ENCODE measurements around the gene ASPN. TPM values are rescaled to one million over a fixed set of nuclear protein-coding genes. Genes with fewer than 3 reads are reported as not detected.

The ASPN gene
- total and polyA plus RNA-seq, 10 of the 15 experiments (the other 5 are each of a cell fraction or from before 2014, with no cell fraction given), result 0.03 to 0.47 (median 0.42) TPM; not detected in 7

DNA sequence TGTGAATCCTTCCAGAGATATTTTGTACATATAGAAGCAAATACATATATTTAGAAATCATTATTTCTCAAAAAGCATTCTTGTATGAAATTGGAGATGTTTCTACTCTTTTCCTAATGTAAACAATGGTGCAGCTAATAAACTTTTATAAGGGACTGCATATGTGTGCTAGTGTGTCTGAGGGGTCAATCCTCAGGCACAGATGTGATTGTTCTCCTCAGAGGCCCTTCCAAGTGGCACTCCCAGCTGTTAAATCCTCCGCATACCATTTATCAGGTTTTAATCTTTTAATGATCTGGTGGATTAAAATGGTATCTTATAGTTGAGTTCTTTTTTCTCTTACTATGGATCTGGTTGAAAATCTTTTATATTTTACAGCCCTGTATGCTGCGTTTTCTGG lies 52.5 kb downstream of the ASPN start:
- H3K36me3 ChIP-seq (ENCODE audit: control insufficient read depth in 2 of 2, insufficient read depth in 2 of 2, low read length in 1 of 2), result no peaks in the 10 kb centered on the region
- in situ Hi-C loops (cut with MboI) (no loop called here), intact Hi-C loops (cut with micrococcal nuclease; ENCODE audit: unreplicated experiment) (no loop called here)
- RAD21 ChIA-PET (ENCODE audit: unreplicated experiment), result no interaction called here
- no peaks in the 10 kb centered on the region for H3K79me2 ChIP-seq (ENCODE audit: control insufficient read depth, insufficient read depth, low read length)
- no peaks in the 10 kb centered on the region for H3K4me1 ChIP-seq (ENCODE audit: control insufficient read depth, insufficient read depth, low read length)
- TF ChIP-seq HDAC2 (IDR thresholded peaks at IDR 0.05) (no peak), ZNF384 (IDR thresholded peaks at IDR 0.05; ENCODE audit: borderline replicate concordance, low read depth, low read length) (no peak), JUND (IDR thresholded peaks at IDR 0.05; ENCODE audit: low read depth, low read length) (no peak), SMC3 (IDR thresholded peaks at IDR 0.05; ENCODE audit: borderline replicate concordance, low read length) (no peak), MEF2A (IDR thresholded peaks at IDR 0.05; ENCODE audit: insufficient read depth, low read depth, low read length) (no peak)
- TF ChIP-seq, protein P1, sequence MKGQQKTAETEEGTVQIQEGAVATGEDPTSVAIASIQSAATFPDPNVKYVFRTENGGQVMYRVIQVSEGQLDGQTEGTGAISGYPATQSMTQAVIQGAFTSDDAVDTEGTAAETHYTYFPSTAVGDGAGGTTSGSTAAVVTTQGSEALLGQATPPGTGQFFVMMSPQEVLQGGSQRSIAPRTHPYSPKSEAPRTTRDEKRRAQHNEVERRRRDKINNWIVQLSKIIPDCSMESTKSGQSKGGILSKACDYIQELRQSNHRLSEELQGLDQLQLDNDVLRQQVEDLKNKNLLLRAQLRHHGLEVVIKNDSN (IDR thresholded peaks at IDR 0.05; ENCODE audit: borderline replicate concordance, extremely low read length, insufficient read depth, low read depth, low read length), result no peak
- TF ChIP-seq, protein P2, sequence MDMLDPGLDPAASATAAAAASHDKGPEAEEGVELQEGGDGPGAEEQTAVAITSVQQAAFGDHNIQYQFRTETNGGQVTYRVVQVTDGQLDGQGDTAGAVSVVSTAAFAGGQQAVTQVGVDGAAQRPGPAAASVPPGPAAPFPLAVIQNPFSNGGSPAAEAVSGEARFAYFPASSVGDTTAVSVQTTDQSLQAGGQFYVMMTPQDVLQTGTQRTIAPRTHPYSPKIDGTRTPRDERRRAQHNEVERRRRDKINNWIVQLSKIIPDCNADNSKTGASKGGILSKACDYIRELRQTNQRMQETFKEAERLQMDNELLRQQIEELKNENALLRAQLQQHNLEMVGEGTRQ (IDR thresholded peaks at IDR 0.05; ENCODE audit: borderline replicate concordance, low read depth, low read length), result no peak
- no peak for DNase-seq (ENCODE audit: low read depth, low spot score)
- H3K27me3 ChIP-seq (replicated peaks in 1 of 2; ENCODE audit: control insufficient read depth in 2 of 2, insufficient read depth in 2 of 2, low read length in 1 of 2), result no peaks in the 10 kb centered on the region
- H3K9ac ChIP-seq (ENCODE audit: control insufficient read depth, insufficient read depth, low read length), result no peak overlapping the region
- H2AFZ ChIP-seq (ENCODE audit: control insufficient read depth, low read depth, low read length), result no peak overlapping the region
- SMC1A ChIA-PET (ENCODE audit: uncharacterized antibody, unreplicated experiment), result no interaction called here
- H3K27ac ChIP-seq (ENCODE audit: control insufficient read depth, insufficient read depth), result no peak overlapping the region
- CTCF ChIA-PET, result no interaction called here
- no peaks in the 10 kb centered on the region for H4K20me1 ChIP-seq (ENCODE audit: control insufficient read depth, insufficient read depth)
- ATAC-seq, result no peak
- WGBS (ENCODE audit: insufficient coverage, insufficient replicate concordance, low lambda C conversion rate, missing lambda C conversion rate), result 69% methylated on average over 2 of the region's 2 CpGs
- POLR2A ChIA-PET, result no interaction called here
- no peak for FAIRE-seq
- no TSS peak for BruUV-seq (replicated peaks)
- no peak overlapping the region for H3K4me2 ChIP-seq (ENCODE audit: control insufficient read depth, insufficient read depth)
- no peaks in the 10 kb centered on the region for H3K9me3 ChIP-seq (replicated peaks; ENCODE audit: control insufficient read depth, insufficient read depth, low read length)
- H3K4me3 ChIP-seq, result no peak overlapping the region

Data from GM12878 (cell line).